ENCODE data around the gene OR13C3.
"Not testable (repeated sequence)": the region's sequence is repeated elsewhere in the genome, so short reads cannot be mapped to it uniquely, and the experiment has no call there.

OR13C3 gene

GRCh38 chr9:104536756-104537155, at the start of gene OR13C3:
OR13C3 (minus strand) TSS chr9:104536856; CDS start chr9:104536723, 133 bp downstream.
- DNase-seq (ENCODE audit: low read depth in 3 of 3, low spot score in 1 of 3): no peak

GRCh38 chr9:104580562-104580961, 43.9 kb upstream of the OR13C3 start:
- DNase-seq (ENCODE audit: low read depth in 3 of 3, low spot score in 1 of 3): no peak

DNA sequence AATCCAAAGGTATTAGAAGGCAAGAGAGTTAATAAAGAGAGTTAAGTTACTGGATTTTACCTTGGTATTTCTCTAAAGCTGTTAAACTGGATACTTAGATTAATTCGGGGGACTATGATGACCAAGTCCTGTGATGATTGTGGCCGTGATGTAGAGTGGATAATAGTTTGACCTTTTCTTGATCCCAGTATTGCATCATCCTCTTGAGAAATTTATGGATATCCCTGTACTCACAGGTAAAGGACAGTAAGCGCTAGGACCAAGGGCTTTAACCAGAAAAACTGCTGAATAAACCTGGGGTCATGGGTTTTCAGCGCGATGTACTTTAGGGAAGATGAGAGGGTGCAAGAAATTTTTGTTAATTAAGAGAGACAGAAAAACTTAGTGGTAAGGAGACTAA, 40.6 kb upstream of the OR13C3 start:
- DNase-seq (ENCODE audit: low read depth in 3 of 3, low spot score in 1 of 3): no peak

DNA sequence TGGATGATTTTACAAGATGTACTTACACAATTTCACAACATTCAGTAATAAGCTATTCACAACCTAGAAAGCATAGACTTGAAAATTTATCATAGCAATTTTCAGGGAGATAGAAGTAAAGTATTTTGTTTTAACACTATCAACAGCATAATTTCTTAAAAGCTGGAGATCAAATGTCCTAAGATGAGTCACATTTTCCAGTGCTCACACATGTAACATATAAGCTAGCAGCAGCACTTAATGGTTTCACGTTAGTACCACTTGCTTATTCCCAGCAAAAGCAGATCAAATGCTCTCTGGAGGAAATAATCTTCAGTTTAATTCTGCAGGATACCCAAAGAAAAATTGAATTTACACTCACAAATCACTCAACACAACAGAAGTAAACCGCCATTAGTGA, 38.8 kb upstream of the OR13C3 start:
- DNase-seq (ENCODE audit: low read depth in 3 of 3, low spot score in 1 of 3): no peak

GRCh38 chr9:104572612-104573011, 36.0 kb upstream of the OR13C3 start:
- no peak for DNase-seq (ENCODE audit: low read depth in 3 of 3, low spot score in 1 of 3)

DNA sequence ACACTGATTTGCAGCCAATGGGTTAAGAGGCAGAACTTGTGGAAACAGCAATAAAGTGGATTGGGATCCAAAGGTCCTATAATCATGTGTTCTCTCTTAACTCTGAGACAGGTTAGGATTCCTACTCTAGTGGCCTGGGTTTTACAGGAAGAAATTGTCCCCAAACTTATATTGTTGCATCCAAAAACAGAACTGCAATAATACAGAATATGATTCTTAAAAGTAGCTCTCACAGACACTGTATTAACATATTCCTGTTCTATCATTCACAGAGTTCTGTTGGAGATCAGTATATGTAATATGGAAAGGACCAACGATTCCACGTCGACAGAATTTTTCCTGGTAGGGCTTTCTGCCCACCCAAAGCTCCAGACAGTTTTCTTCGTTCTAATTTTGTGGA, 32.2 kb upstream of the OR13C3 start, which contains the start of gene OR13C8:
Gene OR13C8, plus strand, starts transcription at position 301 of the 400 bp plus-strand sequence. Its CDS starts 0 bp downstream, at position 301.
- DNase-seq (ENCODE audit: low read depth in 3 of 3, low spot score in 1 of 3): no peak

GRCh38 chr9:104564358-104564757, 27.7 kb upstream of the OR13C3 start:
- DNase-seq (ENCODE audit: low read depth in 3 of 3, low spot score in 1 of 3): no peak

GRCh38 chr9:104556830-104557634, 20.4 kb upstream of the OR13C3 start:
- DNase-seq (ENCODE audit: low read depth in 3 of 3, low spot score in 1 of 3): no peak

- no peak for DNase-seq (ENCODE audit: low read depth in 3 of 3, low spot score in 1 of 3)
Measured at GRCh38 chr9:104555521-104555920, 18.9 kb upstream of the OR13C3 start.

- no peak for DNase-seq (ENCODE audit: low read depth in 3 of 3, low spot score in 1 of 3)
Measured at GRCh38 chr9:104553261-104553660, 16.6 kb upstream of the OR13C3 start.

DNA sequence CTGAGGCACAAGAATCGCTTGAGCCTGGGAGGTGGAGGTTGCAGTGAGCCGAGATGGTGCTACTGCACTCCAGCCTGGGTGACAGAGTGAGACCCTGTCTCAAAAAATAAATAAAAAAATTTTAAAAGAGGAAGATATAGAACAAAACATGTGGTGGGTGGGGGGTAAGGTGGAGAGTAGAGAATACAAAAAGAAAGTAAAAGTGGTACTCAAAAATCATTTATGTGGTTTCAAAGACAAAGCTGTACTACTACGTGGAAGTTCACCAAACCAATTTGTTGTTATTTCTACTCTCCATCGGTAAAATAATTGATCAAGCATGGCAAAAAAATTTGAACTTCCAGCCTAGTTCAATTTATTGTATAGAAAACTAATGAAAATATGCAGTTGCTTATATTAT, 8.0 kb upstream of the OR13C3 start:
- no peak for DNase-seq (ENCODE audit: low read depth in 3 of 3, low spot score in 1 of 3)

GRCh38 chr9:104539275-104539674, 2.6 kb upstream of the OR13C3 start:
- DNase-seq (ENCODE audit: low read depth in 3 of 3, low spot score in 1 of 3): no peak

- no peak for DNase-seq (ENCODE audit: low read depth in 3 of 3, low spot score in 1 of 3)
Measured at GRCh38 chr9:104527109-104527508, 9.5 kb downstream of the OR13C3 start, which contains the start of gene OR13C4. OR13C4 (minus strand) TSS chr9:104527209; CDS start chr9:104527209, 0 bp downstream.

DNA sequence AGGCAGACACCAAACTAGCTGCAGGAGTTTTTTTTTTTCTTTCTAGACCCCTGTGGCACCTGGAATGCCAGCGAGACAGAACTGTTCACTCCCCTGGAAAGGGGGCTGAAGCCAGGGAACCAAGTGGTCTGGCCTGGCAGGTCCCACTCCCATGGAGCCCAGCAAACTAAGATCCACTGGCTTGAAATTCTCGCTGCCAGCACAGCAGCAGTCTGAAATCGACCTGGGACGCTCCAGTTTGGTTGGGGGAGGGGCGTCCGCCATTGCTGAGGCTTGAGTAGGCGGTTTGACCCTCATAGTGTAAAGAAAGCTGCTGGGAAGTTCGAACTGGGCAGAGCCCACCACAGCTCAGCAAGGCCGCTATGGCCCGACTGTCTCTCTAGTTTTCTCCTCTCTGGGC, 16.4 kb downstream of the OR13C3 start:
- not testable (repeated sequence) for DNase-seq (ENCODE audit: low read depth in 3 of 3, low spot score in 1 of 3)

- DNase-seq (ENCODE audit: low read depth in 3 of 3, low spot score in 1 of 3): no peak
Measured at GRCh38 chr9:104514901-104515300, 21.8 kb downstream of the OR13C3 start.

DNA sequence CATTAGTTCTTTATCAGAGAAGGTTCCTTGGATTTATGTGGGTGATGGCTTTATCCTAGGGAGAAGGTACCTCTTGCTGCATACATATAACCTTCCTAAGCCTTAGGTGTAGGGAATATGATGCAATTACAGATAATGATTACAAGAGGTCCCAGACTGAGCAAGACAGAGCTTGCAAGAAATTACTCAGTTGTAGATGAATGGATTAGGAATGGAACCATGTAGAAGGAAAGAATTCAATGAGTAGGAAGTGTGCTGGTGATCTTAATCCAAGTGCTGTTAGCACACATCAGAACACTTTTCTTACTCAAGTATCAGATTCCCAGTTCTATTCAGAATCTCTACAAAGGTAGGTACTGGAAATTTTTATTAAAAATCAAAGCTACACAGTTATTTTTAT, 30.1 kb downstream of the OR13C3 start:
- DNase-seq (ENCODE audit: low read depth in 3 of 3, low spot score in 1 of 3): no peak

DNA sequence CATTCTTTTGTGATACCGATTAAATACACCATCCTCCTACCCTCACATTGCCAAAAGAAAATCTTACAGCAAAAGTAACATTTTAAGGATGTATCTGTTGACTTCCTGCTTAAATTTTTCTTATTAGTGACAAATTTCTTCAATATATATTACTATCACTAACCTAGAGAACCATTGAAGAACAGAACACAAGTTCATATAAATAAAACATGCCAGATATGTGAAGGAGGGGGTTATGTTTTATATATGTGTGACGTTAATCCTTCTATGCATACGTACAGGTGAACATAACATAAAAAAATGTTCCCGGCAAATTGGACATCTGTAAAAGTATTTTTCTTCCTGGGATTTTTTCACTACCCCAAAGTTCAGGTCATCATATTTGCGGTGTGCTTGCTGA, 32.7 kb downstream of the OR13C3 start, which contains the start of gene OR13F1:
Gene OR13F1, plus strand, starts transcription at position 301 of the 400 bp plus-strand sequence. Its CDS starts 0 bp downstream, at position 301.
- DNase-seq (ENCODE audit: low read depth in 3 of 3, low spot score in 1 of 3): no peak

- DNase-seq (ENCODE audit: low read depth in 3 of 3, low spot score in 1 of 3): no peak
Measured at GRCh38 chr9:104503440-104503839, 33.2 kb downstream of the OR13C3 start.

DNA sequence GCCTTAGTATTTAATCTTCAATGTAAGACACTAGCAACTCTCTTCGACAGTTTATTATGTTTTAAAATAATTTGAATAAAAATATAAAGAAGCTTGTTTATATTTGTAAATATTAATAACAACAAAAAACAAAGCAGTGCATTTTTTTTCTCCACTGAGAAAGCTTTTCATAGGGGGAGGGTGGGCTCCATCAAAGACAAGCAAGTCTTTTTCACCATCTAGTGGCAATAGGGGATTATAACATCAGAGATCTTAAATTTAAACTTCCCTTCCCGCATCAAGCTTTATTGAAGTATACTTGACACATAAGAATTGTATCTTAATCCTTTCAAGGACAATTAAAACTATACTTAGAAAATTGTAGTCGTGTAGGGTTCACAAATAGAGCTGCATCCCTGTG, 41.8 kb downstream of the OR13C3 start:
- DNase-seq (ENCODE audit: low read depth in 3 of 3, low spot score in 1 of 3): no peak
